Mucosa of gallbladder (tissue), 1 donor: Measurements from ENCODE around the gene XRCC1. TPM values are rescaled to one million over a fixed set of nuclear protein-coding genes. Genes with fewer than 3 reads are reported as not detected.
"Not testable (repeated sequence)": the region's sequence is repeated elsewhere in the genome, so short reads cannot be mapped to it uniquely, and the experiment has no call there.

Experiments used
- DNase-seq: peaks from one replicate; pipeline ENCODE4 v3.0.0-alpha.2; 2020; ENCODE audit warnings: low spot score
- total RNA-seq: library from RNA; stranded (reverse); gene quantifications from one replicate; pipeline ENCODE4 v1.2.1, GENCODE V29; 2021
- donor health status: DM: no; HTN: no; CAD: no.

XRCC1 gene
- total RNA-seq, 1 donor from 2014 or later = 33.6 TPM

DNA sequence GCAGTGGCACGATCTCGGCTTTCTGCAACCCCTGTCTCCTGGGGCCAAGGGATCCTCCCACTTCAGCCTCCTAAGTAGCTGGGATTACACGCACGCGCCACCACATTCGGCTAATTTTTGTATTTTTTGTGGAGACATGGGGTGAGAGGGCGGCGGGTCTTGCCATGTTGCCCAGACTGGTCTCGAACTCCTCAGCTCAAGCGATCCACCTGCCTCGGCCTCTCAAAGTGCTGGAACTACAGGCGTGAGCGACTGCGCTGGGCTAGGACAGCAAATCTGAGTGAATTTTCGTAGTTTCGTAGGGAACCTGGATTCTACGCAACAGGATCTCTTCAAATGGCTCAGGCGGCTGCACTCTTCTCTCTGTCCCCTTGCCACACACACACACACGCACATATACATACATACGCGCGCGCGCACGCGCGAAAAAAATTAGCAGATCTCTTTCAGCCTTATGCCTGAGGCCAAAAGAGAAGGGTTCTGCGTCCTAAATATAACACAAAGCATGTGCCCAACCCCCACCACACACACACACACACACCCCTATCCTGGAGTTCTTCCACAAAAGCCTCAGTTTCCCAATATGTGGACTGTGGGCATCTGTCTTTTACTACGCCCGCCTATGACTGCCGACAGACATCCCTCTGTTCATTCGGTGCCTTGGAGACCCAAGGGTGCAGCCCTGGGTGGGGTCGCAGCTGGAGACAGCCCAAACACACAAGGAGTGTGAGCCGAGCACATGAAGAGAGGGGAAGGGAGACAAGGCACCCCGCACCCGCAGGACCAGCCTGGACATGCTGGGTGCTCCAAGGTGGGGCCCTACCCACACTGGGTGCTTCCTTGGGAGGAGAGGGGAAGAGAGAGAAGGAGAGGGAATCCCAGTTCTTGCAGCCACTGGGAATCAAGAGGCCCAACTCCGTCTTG lies 890 bp upstream of the XRCC1 start:
- DNase-seq = no peak

DNA sequence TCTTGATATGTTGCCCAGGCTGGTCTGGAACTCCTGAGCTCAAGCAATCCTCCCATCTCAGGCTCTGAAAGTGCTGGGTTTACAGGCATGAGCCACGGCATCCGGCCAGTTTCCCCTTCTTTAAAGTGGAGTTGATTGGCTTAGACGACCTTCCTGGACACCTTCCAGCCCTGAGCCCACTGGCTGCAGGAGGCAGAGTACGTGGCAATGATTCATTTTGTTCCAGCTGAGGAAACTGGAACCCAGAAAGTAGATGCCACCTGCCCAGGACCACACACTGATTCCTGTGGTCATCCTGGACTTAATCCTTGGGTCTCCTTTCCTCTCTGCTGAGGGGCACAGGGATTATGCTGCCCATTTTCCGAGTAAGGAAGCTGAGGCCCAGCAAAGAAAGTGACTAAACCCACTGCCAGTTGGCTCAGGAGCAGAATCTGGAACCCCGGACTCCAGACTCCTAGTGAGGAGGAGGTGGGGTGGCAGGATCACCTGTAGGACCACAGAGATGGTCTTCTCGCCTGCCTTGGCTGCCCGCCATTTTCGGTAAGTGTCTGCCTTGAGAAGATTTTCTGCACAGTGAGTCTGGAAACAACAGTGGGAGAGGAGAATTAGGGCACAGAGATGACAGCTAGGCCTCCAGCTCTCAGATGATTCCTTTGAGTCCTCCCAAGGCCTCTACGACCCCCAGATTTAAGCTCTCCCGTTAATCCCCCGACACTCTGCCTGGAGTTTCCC lies 737 bp downstream of the XRCC1 start:
- no peak for DNase-seq

DNA sequence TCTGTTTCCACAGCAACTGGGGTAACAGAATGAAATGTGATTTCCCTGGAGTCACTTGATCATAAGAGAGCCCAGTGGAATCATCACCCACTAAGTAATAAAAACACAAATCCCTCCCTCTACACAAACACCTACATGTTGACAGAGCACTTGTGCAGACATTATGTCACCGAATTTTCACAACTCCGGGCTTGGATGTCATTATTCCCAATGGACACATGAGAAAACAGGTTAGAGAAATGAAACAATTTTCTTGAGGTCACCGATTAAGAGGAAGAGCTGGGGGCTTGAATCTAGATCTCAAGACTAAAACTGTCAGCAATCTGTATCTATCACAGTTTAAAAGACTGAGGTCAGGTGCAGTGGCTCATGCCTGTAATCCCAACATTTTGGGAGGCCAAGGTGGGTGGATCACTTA lies 3.1 kb downstream of the XRCC1 start:
- DNase-seq = no peak

DNA sequence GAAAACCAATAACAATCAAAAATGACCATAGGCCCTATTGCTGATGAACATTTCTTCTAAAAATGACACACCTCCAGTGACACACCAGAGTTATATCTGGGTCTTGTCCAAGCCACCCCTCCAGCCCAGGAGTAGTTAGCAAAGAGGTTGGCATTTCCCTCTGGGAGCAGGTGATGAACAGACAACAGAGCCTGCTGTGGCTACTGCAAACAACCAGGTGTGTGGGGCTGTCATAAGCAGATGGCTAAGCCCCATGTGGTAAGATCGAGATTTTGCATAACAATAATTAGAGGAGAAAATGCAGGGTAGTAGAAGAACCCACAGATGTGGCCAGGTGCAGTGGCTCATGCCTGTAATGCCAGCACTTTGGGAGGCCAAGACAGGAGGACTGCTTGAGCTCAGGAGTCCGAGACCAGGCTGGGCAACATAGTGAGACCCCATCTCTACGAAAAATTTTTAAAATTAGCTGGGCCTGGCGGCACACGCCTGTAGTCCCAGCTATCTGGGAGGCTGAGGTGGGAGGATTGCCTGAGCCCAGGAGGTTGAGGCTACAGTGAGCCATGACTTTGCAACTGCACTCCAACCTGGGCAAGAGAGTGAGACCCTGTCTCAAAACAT lies 5.0 kb downstream of the XRCC1 start:
- no peak for DNase-seq

DNA sequence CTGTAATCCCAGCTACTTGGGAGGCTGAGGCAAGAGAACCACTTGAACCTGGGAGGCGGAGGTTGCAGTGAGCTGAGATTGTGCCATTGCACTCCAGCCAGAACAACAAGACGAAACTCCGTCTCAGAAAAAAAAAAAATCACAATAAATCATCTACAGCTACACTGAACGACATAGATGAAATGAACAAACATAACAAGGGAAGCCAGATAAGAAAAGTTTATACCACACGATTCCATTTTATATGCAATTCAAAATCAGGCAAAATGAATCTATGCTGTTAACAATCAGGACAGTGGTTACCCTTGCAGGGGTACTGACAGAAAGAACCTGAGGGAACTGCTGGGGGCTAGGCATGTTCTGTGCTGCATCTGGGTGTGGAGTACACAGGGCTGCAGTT lies 5.7 kb downstream of the XRCC1 start:
- no peak for DNase-seq

DNA sequence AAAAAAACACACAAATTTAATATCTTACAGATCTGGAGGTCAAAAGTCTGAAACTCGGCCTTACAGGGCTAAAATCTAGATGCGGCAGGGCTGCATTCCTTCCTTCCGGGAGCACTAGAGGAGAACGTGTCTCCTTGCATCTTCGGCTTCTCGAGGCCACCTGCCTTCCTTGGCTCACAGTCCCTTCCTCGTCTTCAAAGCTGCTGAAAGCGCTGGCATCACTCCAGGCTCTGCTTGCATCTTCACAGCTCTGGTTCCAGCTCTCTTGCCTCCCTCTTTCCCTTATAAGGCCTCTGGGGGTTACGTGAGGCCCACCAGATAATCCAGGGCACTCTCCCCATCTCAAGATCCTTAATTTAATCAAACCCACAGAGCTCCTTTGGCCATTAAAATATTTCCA lies 10.5 kb downstream of the XRCC1 start:
- no peak for DNase-seq

DNA sequence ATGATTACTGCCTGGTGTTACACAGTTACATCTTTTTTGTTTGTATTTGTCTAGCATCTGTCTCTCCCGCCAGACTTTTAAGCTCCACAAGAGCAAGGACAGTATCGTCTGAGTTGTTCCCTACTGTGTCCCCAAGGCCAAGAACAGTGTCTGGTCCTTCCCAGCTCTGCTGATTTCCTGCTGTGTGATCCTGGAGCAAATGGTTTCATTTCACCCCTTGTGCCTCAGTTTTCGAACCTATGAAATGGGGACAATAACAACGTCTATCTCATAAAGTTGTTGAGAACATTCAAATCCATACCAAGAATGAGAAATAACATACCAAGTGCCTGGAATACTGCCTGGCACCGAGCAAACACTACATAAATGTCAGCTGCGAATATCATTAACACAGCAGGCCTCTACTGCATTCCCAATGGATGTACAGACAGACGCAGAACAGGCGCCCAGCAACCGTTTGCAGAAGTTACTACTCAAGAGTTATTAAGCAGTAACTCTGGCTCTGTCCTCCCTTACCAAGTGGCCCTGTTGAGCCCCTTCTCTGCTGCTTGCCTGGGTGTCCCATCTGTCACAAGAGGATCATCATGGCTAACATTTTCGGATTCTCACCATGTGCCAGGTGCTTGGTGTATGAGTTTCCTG lies 11.4 kb downstream of the XRCC1 start:
- no peak for DNase-seq

DNA sequence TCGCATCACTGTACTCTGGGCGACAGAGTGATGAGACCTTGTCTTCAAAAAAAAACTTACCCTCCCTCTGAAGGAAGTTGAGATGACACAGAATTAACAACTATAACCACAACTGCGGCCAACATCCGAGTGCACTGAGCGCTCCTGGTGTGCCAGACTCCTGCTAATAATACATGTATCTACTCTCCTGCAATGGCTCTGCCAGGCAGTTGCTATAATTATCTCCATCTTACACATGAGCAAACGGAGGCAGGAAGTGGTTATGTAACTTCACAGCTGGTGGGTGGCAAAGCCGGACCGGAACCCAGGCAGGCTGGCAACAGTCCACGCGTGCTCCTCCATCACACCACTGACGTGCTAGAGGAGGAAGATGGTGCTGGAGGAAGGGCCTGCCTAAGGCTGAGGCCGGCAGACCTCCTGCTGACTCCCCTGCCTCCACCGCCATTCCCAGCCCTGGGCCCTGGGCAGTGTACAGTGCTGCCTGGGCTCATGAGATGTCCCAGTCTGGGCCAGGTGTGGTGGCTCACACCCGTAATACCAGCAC lies 12.6 kb downstream of the XRCC1 start:
- peak; percentile 85 for DNase-seq

DNA sequence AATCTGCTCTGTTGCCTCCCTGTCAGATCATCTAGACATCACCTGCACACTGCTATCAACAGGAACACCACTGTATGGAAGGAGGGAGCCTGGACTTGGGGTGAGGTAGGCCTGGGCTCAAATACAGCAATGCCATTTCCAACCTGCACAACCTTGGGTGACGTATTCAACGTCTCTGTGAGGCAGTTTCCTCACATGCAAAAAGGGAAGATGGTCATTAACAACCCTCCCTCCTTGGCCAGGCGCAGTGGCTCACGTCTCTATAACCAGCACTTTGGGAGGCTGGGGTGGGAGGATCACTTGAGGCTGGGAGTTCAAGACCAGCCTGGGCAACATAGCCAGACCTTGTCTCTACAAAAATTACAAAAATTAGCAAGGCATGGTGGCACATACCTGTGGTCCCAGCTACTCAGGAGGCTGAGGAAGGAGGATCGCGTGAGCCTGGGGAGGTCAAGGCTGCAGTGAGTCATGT lies 13.1 kb downstream of the XRCC1 start:
- no peak for DNase-seq

DNA sequence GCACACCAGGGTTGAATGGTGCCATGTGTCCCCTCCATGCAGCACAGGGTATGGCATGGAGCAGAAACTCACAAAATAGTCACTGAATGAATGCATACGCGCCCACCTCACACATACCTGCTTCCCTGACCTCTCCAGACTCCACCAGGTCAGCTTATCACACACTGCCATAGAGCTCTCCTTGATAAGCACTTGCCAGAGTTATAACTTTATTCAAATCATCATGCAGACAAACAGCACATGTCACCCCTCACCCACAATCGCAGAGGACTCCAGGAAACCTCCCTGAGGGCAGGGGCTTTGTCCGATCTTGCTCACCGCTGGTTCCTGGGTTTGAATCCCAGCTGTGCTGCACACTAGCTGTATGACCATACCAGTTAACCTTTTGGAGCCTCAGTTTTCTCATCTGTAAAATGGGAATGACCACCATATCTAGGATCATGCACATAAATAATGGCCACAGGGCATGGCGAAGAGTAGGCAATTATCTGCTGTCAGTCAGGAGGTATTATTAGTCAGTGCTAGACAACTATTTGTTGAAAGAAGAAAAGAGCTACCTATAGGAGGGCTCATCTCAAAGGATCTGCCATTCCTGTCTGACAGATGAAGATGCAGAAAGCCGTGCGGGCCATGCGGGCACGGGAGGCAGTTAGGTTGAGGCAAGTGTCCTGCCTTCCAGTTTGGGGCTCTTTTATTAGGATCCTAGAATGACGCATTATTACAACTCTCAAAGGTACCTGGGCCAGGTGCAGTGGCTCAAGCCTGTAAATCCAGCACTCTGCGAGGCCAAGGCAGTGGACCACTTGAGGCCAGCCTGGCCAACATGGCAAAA lies 14.0 kb downstream of the XRCC1 start:
- no peak for DNase-seq

DNA sequence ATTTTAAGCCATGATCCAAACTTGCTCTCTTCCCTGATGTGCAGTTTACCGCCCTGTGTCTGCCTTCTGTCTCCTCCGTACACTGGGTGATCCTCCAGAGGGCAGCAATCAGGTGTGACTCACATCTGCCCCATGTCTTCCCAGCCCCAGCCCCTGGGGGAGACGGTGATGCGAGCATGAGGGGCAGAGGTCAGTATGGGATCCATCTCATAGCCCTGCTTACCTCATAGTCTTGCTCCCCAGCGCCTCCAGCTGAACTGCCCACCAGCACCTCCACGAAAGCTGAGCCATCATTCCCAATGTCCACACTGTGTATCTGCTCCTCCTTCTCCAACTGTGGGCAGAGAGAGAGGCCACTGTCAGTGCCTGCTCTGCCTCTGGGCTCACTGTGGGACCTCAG lies 14.6 kb downstream of the XRCC1 start:
- no peak for DNase-seq

DNA sequence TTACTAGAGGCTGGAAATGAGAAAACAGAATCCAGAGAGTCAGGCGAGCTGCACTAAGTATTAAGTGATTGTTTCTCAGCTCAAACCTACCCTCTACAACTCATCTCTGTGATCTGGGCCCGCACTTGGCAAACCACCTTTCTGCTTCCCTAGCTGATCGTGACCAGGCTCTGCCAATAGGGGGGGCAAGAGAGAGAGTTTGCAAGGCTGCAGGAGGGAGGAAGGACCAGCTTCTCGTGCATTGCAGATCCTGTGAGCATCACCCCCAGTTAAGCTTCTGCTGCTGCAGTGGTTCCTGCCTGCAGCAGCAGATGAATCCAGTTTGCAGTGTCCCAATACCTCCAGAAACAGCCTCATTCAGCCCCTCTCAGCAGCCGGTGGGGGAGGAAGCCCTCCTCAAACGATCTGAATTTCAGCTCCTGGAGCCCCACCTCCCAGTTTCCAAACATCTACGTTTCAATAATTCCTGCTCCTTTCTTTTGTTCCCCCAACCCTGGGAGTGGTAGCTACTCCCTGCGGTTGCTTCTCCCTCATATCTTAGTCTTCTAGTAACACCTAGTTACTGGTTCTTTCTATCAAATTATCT lies 20.0 kb downstream of the XRCC1 start:
- DNase-seq = peak; percentile 78

DNA sequence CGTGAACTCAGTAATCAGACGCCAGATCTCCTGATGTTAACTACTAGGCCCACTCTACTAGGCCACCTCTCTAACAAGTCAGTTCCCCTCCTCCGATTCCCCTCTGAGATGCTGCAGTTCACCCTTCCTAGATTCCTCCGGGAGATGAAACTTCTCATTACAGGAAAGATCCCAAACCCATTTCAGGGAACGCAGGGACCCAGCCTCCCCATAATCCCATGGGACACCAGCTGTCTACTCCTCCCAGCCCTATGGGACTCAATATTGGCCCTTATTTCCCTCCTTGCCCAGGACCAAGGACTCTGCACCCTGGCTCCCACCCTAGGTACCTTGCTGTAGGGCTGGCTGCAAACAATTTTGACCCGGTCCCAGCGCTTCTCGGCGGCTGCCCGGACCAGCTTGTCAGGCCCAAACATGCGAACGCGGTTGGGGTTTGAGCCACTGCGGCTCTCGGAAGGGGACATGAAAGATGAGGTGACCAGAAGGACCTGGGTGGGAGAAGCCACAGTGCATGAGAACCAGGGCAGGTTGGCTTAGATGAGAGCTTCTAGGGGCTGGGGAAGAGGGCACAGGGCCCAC lies 20.9 kb downstream of the XRCC1 start:
- DNase-seq = no peak

DNA sequence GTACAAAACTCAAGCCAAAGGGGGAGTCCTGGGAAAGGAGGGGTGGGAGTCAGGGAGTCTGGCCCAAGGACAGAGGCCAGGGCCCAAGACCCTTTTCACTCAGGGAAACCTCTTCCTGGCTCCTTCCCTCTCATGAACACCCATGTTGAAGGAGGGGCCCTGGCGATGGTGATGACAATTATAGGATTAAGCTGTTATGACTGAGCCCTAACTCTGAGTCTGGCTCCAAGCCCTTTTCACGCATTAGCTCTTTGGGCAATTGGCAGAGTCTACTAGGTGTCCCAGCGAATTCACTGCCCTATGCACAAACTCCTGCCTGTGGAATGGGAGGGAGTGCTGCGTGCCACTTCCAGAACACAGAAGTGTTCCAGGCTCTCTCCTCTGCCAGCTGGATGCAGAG lies 21.7 kb downstream of the XRCC1 start:
- DNase-seq = no peak

DNA sequence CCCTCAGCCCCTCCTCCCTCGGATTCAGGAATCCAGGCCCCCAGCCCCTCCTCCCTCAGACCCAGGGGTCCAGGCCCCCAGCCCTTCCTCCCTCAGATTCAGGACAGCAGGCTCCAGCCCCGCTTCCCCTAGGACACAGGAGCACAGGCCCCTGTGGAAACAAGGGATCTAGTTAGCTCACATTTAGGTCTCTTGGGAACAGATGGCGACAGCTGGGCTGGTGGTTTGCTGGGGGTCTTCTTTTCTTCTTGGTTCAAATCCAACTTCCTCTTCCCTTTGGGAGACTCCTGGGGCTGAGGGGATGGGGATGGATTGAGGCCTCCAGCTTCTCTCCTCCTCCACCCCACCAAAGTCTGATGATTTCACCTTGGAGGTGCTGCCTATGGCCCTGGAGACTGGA lies 22.7 kb downstream of the XRCC1 start:
- no peak for DNase-seq

DNA sequence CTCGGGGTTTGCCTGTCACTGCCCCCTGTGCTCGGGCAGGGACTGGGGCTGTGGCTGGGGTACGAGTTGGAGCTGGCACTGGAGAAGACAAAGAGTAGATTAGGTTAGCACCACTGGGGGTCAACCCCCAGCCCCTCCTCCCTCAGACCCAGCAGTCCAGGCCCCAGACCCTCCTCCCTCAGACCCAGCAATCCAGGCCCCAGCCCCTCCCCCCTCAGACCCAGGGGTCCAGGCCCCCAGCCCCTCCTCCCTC lies 23.2 kb downstream of the XRCC1 start:
- DNase-seq = no peak

DNA sequence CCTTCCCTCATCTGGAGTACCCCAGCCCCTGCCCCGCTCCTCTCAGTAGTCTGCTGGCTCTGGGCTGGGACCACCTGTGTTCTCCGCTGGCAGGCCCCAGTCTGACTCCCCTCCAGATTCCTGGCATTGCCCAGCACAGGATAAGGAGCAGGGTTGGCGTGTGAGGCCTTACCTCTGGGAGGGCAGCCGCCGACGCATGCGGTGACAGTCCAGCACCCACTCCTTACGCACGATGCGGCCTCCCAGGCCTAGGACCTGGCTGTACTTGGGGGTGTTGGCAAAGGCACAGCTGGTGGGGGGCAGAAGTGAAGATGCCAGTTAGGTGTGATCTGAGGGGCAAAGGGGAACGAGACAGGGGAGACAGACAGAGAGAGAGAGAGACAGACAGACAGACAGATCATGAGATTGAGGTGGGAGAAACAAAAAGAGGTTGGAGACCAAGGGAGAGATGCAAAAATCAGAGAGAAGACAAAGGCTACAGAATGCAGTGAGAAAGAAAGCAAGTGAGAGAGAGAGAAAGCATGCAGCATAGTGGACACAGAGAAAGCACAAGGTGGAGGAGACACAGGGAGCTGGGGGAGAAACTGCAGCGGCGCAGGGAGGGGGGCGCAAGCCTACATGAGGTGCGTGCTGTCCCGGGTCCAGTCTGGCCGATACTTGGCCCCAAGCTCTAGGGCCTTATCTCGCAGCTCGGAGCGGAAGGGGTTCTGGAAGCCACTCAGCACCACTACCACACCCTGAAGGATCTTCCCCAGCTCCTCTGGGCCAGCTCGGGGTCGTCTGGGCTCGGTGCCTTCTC lies 23.7 kb downstream of the XRCC1 start:
- no peak for DNase-seq

DNA sequence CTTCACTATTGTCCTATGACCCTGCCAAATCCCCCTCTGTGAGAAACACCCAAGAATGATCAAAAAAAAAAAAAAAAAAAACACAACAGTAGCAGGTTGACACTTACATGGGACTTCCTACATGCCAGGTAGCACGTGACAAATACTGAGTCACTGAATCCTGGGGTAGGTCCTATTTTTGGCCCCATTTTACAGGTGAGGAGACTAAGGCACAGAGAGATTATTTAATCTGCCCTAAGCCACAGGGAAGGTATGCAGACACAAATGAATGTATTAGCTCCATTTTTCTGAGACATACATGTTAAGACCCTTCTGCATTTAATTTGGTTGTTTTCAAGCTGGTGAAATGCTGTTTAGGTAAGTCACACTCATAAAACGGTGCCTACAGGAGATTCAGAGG lies 26.6 kb downstream of the XRCC1 start:
- no peak for DNase-seq

DNA sequence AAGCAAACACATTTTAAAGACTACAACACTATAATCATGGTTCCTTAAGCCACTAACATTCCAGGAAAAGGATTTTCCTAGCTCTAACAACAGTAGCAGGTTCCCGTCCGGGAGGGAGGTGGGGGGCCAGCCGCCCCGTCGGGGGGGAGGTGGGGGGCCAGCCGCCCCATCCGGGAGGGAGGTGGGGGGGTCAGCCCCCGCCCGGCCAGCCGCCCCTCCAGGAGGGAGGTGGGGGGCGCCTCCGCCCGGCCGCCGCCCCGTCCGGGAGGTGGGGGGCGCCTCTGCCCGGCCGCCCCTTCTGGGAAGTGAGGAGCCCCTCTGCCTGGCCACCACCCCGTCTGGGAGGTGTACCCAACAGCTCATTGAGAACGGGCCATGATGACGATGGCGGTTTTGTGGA lies 27.4 kb downstream of the XRCC1 start:
- not testable (repeated sequence) for DNase-seq

DNA sequence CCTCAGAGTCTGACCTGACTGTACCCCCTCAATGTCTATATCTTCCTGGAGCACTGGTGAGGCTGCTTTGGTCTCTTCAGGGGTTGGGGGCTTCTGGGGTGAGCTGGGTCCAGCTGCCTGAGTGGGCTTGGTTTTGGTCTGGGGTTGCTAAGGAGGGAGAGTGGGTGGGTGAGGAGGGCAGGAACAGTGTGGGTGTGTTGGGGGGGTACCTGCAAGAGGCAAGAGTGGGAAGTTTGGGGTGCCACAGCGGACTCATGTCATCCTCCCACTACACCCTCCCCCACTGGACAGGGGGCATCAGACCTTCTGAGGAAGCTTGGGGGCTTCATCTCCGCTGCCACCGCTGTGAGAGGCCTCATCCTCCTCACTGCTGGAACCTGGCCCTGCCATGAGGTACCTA lies 28.7 kb downstream of the XRCC1 start:
- DNase-seq = no peak
